H1 (cell line): ENCODE results near the gene GMEB2. TPM values are rescaled to one million over a fixed set of nuclear protein-coding genes. Genes with fewer than 3 reads are reported as not detected.

Source experiments
- CBX5 ChIP-seq: fragments of 300-800, 300-1000 bp; sonication (generic); IDR thresholded peaks from 2 replicates; pipeline ENCODE4 v1.7.1; 2016; ENCODE audit warnings: antibody characterized with exemption, low read length, low read depth
- HDAC6 ChIP-seq: IDR thresholded peaks from one replicate; pipeline ENCODE4 v1.7.1; 2012; ENCODE audit warnings: low read depth, mild to moderate bottlenecking, inconsistent platforms, low read length, moderate library complexity
- PHF8 ChIP-seq: fragments of 200-600 bp; sonication (generic); conservative IDR thresholded peaks from 2 replicates; pipeline ENCODE4 v1.7.1; 2012; ENCODE audit warnings: low read depth, mild to moderate bottlenecking, inconsistent platforms, low read length, moderate library complexity
- POLR2A ChIP-seq, 2 experiments: IDR thresholded peaks; 1 replicate in 1 of 2; 2 replicates in 1 of 2; pipeline ENCODE4 v1.6.1; 2011; ENCODE audit warnings: low read depth in 2 of 2, low read length in 2 of 2, mild to moderate bottlenecking in 2 of 2; ENCODE audit errors: control extremely low read depth in 1 of 2
- POU5F1 ChIP-seq: IDR thresholded peaks from 2 replicates; pipeline ENCODE4 v1.6.1; 2011; ENCODE audit warnings: low read depth, mild to moderate bottlenecking, low read length, moderate library complexity
- RBBP5 ChIP-seq: IDR thresholded peaks from 2 replicates; pipeline ENCODE4 v1.7.1; 2012; ENCODE audit warnings: low read depth, mild to moderate bottlenecking, inconsistent platforms, low read length, moderate library complexity, borderline replicate concordance
- RXRA ChIP-seq: IDR thresholded peaks from 2 replicates; pipeline ENCODE4 v1.6.1; 2011; ENCODE audit warnings: low read depth, mild to moderate bottlenecking, low read length, moderate library complexity; ENCODE audit not compliant: insufficient read depth
- TEAD4 ChIP-seq: IDR thresholded peaks from 2 replicates; pipeline ENCODE4 v1.6.1; 2012; ENCODE audit warnings: low read depth, low read length, inconsistent platforms, mixed read lengths
- polyA plus RNA-seq, 7 experiments: library from polyadenylated mRNA; depleted of rRNA in 3 of 7; stranded (reverse) in 5 of 7; unstranded in 2 of 7; fragments of >200 nt in 5 of 7; fragments of 200-250 nt in 2 of 7; gene quantifications; 1 replicate in 5 of 7; 2 replicates in 1 of 7; 4 replicates in 1 of 7; pipeline versions ENCODE4 v1.2.1 to v1.2.3, GENCODE V29; 2011 to 2013; ENCODE audit warnings: missing spikeins in 2 of 7, mixed read lengths in 2 of 7
- total RNA-seq: library from RNA; stranded (reverse); fragmentation: NEBNext Ultra II Directional; extraction: Animal tissue kit (Norgen Biotek cat#: 25700); gene quantifications from 2 replicates; pipeline ENCODE4 v1.2.1, GENCODE V29; 2021

The GMEB2 gene
- total and polyA plus RNA-seq, 2 of the 8 experiments (the other 6 are each of a cell fraction or from before 2014, with no cell fraction given) = 12.9 to 14.2 TPM

DNA sequence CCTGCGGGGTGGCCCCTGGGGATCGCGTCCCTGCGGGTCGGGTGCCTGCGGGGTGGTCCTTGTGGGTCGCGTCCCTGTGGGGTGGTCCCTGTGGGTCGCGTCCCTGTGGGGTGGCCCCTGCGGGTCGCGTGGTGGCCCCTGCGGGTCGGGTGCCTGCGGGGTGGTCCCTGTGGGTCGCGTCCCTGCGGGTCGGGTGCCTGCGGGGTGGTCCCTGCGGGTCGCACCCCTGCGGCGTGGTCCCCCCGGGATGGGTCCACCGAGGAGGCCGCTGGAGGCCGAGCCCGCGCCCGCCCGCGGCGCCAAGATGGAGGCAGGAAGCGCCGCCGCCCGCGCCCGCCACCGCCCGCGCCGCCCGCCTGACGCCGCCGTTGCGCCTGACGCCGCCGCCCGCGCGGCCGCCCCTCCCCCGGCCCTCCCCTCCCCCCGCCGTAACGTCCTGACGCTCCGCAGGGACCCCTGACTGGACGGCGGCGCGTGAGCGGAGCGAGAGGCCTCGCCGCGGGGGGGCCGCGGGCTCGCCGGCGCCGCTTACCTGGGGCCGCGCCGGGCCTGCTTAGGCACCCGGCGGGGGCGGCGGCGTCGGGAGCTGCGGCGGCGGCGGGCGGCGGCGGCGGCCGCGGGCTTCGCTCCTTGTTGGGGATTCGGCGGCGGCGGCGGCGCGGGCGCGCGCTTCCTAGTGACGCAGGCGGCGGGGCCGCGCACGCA lies at the start of gene GMEB2 (continued):
- TF ChIP-seq POLR2A (IDR thresholded peaks at IDR 0.05; ENCODE audit: control extremely low read depth in 1 of 2, low read depth in 2 of 2, low read length in 2 of 2) (peak; percentile 58 to 77; a peak in 1 of 3 replicates), PHF8 (peak; percentile 77), RXRA (no peak), CBX5 (no peak), HDAC6 (no peak), RBBP5 (peak; percentile 58; the same call in 1 of the 2 replicates), TEAD4 (no peak), POU5F1 (no peak)
